NCI-H446 treated with DMSO at 0.1 percent for 48 hours (cell line): ENCODE results near the gene RAB11FIP5.
"Not testable (repeated sequence)": the region's sequence is repeated elsewhere in the genome, so short reads cannot be mapped to it uniquely, and the experiment has no call there.

Experiments used
- DNase-seq: peaks from one replicate; lab custom pipeline; 2025; lab: John Stamatoyannopoulos, UW

Gene RAB11FIP5

GRCh38 chr2:73110168-73111072 lies 2.3 kb downstream of the RAB11FIP5 start:
- DNase-seq: no peak

GRCh38 chr2:73109431-73110167 lies 3.1 kb downstream of the RAB11FIP5 start:
- DNase-seq: no peak

GRCh38 chr2:73107211-73107926 lies 5.4 kb downstream of the RAB11FIP5 start:
- no peak for DNase-seq

- DNase-seq: no peak
These were observed 6.0 kb downstream of the RAB11FIP5 start for GRCh38 chr2:73106791-73107190.

- DNase-seq: no peak
These were observed 7.2 kb downstream of the RAB11FIP5 start for GRCh38 chr2:73105511-73105971.

GRCh38 chr2:73104933-73105332 lies 7.8 kb downstream of the RAB11FIP5 start:
- no peak for DNase-seq

GRCh38 chr2:73103018-73103542 lies 9.7 kb downstream of the RAB11FIP5 start:
- DNase-seq: no peak

GRCh38 chr2:73101626-73102256 lies 11.0 kb downstream of the RAB11FIP5 start:
- DNase-seq: no peak

GRCh38 chr2:73100956-73101355 lies 11.8 kb downstream of the RAB11FIP5 start:
- no peak for DNase-seq

GRCh38 chr2:73099486-73099885 lies 13.3 kb downstream of the RAB11FIP5 start:
- DNase-seq: no peak

- no peak for DNase-seq
These were observed 16.8 kb downstream of the RAB11FIP5 start for GRCh38 chr2:73095910-73096309.

- not testable (repeated sequence) for DNase-seq
These were observed 19.0 kb downstream of the RAB11FIP5 start for GRCh38 chr2:73093601-73094218.

- DNase-seq: no peak
These were observed 20.5 kb downstream of the RAB11FIP5 start for GRCh38 chr2:73092146-73092783.

GRCh38 chr2:73091696-73092095 lies 21.1 kb downstream of the RAB11FIP5 start:
- no peak for DNase-seq

- no peak for DNase-seq
These were observed 21.6 kb downstream of the RAB11FIP5 start for GRCh38 chr2:73091164-73091563.

- DNase-seq: no peak
These were observed 23.3 kb downstream of the RAB11FIP5 start for GRCh38 chr2:73089270-73090030.

- no peak for DNase-seq
These were observed 24.0 kb downstream of the RAB11FIP5 start for GRCh38 chr2:73088703-73089102.

- DNase-seq: no peak
These were observed 24.5 kb downstream of the RAB11FIP5 start for GRCh38 chr2:73088211-73088610.

- no peak for DNase-seq
These were observed 25.4 kb downstream of the RAB11FIP5 start for GRCh38 chr2:73087311-73087710.

- DNase-seq: peak; percentile 18
These were observed 27.1 kb downstream of the RAB11FIP5 start for GRCh38 chr2:73085691-73086090.
